Measurements from ENCODE around the gene RTCA. TPM values are rescaled to one million over a fixed set of nuclear protein-coding genes. Genes with fewer than 3 reads are reported as not detected.
"Not testable (repeated sequence)": the region's sequence is repeated elsewhere in the genome, so short reads cannot be mapped to it uniquely, and the experiment has no call there.

The RTCA gene
- total RNA-seq, 1 experiment from 2014 or later = 33.6 TPM

- H3K27me3 ChIP-seq (ENCODE audit: insufficient read depth, low read length) = no peaks in the 10 kb centered on the region
- H2BK5ac ChIP-seq (ENCODE audit: insufficient read length, low read length) = no peak overlapping the region
- no peaks in the 10 kb centered on the region for H4K20me1 ChIP-seq (ENCODE audit: control insufficient read depth, insufficient read depth, insufficient read length)
- H4K91ac ChIP-seq (ENCODE audit: insufficient read length, low read depth, low read length) = no peak overlapping the region
- no peaks in the 10 kb centered on the region for H3K79me1 ChIP-seq (ENCODE audit: insufficient read depth, low read depth, low read length, poor library complexity, severe bottlenecking)
- no peak overlapping the region for H3T11ph ChIP-seq (ENCODE audit: low read length)
- H2BK20ac ChIP-seq (ENCODE audit: low read depth, low read length, poor library complexity, severe bottlenecking) = no peak overlapping the region
- H3K4me1 ChIP-seq (ENCODE audit: insufficient read depth, low read length) = no peaks in the 10 kb centered on the region
- H3K36me3 Mint-ChIP-seq (ENCODE audit: insufficient read depth in 1 of 3, low read depth in 3 of 3) = peaks cover 19 to 26% (median 20%) of the 10 kb centered on the region in 3 experiments
- H3K79me2 ChIP-seq (ENCODE audit: insufficient read depth, low read length) = no peaks in the 10 kb centered on the region
- H3K9ac ChIP-seq (ENCODE audit: extremely low read depth, insufficient read length, low read length) = no peak overlapping the region
- H3K4me3 Mint-ChIP-seq = no peak overlapping the region
- H2AFZ ChIP-seq (ENCODE audit: low read length) = no peak overlapping the region
- H3K18ac ChIP-seq (ENCODE audit: insufficient read length, low read depth, low read length) = no peak overlapping the region
- no peaks in the 10 kb centered on the region for H3K9me3 ChIP-seq (ENCODE audit: control insufficient read depth, low read depth, low read length)
- H2AK5ac ChIP-seq (ENCODE audit: insufficient read length, low read length) = no peak overlapping the region
- no peak overlapping the region for H3K4me2 ChIP-seq (ENCODE audit: insufficient read depth, insufficient read length, low read length)
- H3K23ac ChIP-seq (ENCODE audit: insufficient read length, low read depth, low read length) = no peak overlapping the region
- no peak for TF ChIP-seq CTCF (conservative IDR thresholded peaks at IDR 0.05)
- peaks cover 5 to 6% of the 10 kb centered on the region in 2 experiments for H3K4me1 Mint-ChIP-seq
- no peak overlapping the region for H4K8ac ChIP-seq (replicated peaks; ENCODE audit: insufficient read length, low read depth, low read length)
- H3K27ac ChIP-seq (ENCODE audit: insufficient read length, low read depth, low read length) = no peak overlapping the region
- no peak overlapping the region for H4K5ac ChIP-seq (ENCODE audit: insufficient read length, low read depth, low read length)
- no peak overlapping the region for H3K56ac ChIP-seq (ENCODE audit: insufficient read length, low read depth, low read length)
- H3K14ac ChIP-seq (ENCODE audit: insufficient read depth, low read length) = no peak overlapping the region
- no peak overlapping the region for H2BK120ac ChIP-seq (ENCODE audit: low read depth, low read length, poor library complexity, severe bottlenecking)
- H3K4ac ChIP-seq (ENCODE audit: low read depth, low read length) = no peak overlapping the region
- H3K23me2 ChIP-seq (ENCODE audit: insufficient read length, low read depth, low read length, poor library complexity, severe bottlenecking) = peaks cover 6% of the 10 kb centered on the region
- H2BK12ac ChIP-seq (ENCODE audit: insufficient read length, low read depth, low read length) = no peak overlapping the region
- DNase-seq = no peak
- H3K27me3 Mint-ChIP-seq (ENCODE audit: low read depth) = peaks cover 3% of the 10 kb centered on the region
- no peak overlapping the region for H2BK15ac ChIP-seq (ENCODE audit: low read depth, low read length)
- peaks cover 23 to 51% of the 10 kb centered on the region in 2 experiments for H3K9me3 Mint-ChIP-seq
- no peak overlapping the region for H3K27ac Mint-ChIP-seq
Observed at GRCh38 chr1:100261686-100262085, 4.3 kb upstream of the RTCA start.

GRCh38 chr1:100264081-100264480 is 1.9 kb upstream of the RTCA start:
- not testable (repeated sequence) for H3K4me3 Mint-ChIP-seq; H4K20me1 ChIP-seq (ENCODE audit: control insufficient read depth, insufficient read depth, insufficient read length); H2BK20ac ChIP-seq (ENCODE audit: low read depth, low read length, poor library complexity, severe bottlenecking); H3K4me1 ChIP-seq (ENCODE audit: insufficient read depth, low read length); DNase-seq; H3K27ac Mint-ChIP-seq; H3K27ac ChIP-seq (ENCODE audit: insufficient read length, low read depth, low read length); H3K79me2 ChIP-seq (ENCODE audit: insufficient read depth, low read length); H2BK12ac ChIP-seq (ENCODE audit: insufficient read length, low read depth, low read length); H2BK120ac ChIP-seq (ENCODE audit: low read depth, low read length, poor library complexity, severe bottlenecking); H3K9me3 ChIP-seq (ENCODE audit: control insufficient read depth, low read depth, low read length); H3K56ac ChIP-seq (ENCODE audit: insufficient read length, low read depth, low read length); H2AK5ac ChIP-seq (ENCODE audit: insufficient read length, low read length); H2BK5ac ChIP-seq (ENCODE audit: insufficient read length, low read length); H4K91ac ChIP-seq (ENCODE audit: insufficient read length, low read depth, low read length); H2BK15ac ChIP-seq (ENCODE audit: low read depth, low read length); H3K4me2 ChIP-seq (ENCODE audit: insufficient read depth, insufficient read length, low read length); H3K9ac ChIP-seq (ENCODE audit: extremely low read depth, insufficient read length, low read length); H3K14ac ChIP-seq (ENCODE audit: insufficient read depth, low read length); H2AFZ ChIP-seq (ENCODE audit: low read length); H3K23ac ChIP-seq (ENCODE audit: insufficient read length, low read depth, low read length); H4K5ac ChIP-seq (ENCODE audit: insufficient read length, low read depth, low read length); H4K8ac ChIP-seq (replicated peaks; ENCODE audit: insufficient read length, low read depth, low read length); H3K79me1 ChIP-seq (ENCODE audit: insufficient read depth, low read depth, low read length, poor library complexity, severe bottlenecking); H3K23me2 ChIP-seq (ENCODE audit: insufficient read length, low read depth, low read length, poor library complexity, severe bottlenecking); H3K18ac ChIP-seq (ENCODE audit: insufficient read length, low read depth, low read length); H3K27me3 ChIP-seq (ENCODE audit: insufficient read depth, low read length); H3T11ph ChIP-seq (ENCODE audit: low read length); H3K27me3 Mint-ChIP-seq (ENCODE audit: low read depth); H3K4ac ChIP-seq (ENCODE audit: low read depth, low read length)
- Mint-ChIP-seq H3K9me3 (peaks cover 20 to 44% of the 10 kb centered on the region in 2 experiments), H3K4me1 (peaks cover 6 to 11% of the 10 kb centered on the region in 2 experiments), H3K36me3 (ENCODE audit: insufficient read depth in 1 of 3, low read depth in 3 of 3) (peaks cover 30 to 43% (median 37%) of the 10 kb centered on the region in 3 experiments)
- no CpG with 5 or more reads among the region's 5 CpGs for WGBS (ENCODE audit: extremely low coverage, insufficient read length, low lambda C conversion rate)
